Gastroesophageal sphincter (tissue), 4 donors: ENCODE measurements around the gene SLC2A2. TPM values are rescaled to one million over a fixed set of nuclear protein-coding genes. Genes with fewer than 3 reads are reported as not detected.

Experiments
- ATAC-seq: fragments of 150-250 bp; one replicate; pipeline ENCODE4 v1.9.1; 2016; ENCODE audit warnings: mild to moderate bottlenecking, moderate library complexity
- H3K27ac ChIP-seq, 4 donors: fragments of 200-600 bp; sonication (generic) in 3 of 4; 1 replicate in 3 of 4; 2 replicates in 1 of 4; pipeline ENCODE4 v1.5.1; 2016 to 2019
- H3K27me3 ChIP-seq: fragments of 200-600 bp; sonication (generic); one replicate; pipeline ENCODE4 v1.5.1; 2019
- H3K36me3 ChIP-seq, 2 donors: fragments of 200-600 bp; sonication (generic); one replicate each; pipeline ENCODE4 v1.5.1; 2019; ENCODE audit warnings: control low read depth in 1 of 2
- H3K4me1 ChIP-seq, 3 donors: fragments of 200-600 bp; sonication (generic); 1 replicate in 2 of 3; 2 replicates in 1 of 3; pipeline ENCODE4 v1.5.1; 2016 to 2019; ENCODE audit warnings: control low read depth in 2 of 3
- H3K4me3 ChIP-seq, 2 donors: fragments of 200-600 bp; sonication (generic); one replicate each; pipeline ENCODE4 v1.5.1; 2019; ENCODE audit warnings: mild to moderate bottlenecking in 1 of 2, moderate library complexity in 1 of 2
- H3K9me3 ChIP-seq, 3 donors: fragments of 200-600 bp; sonication (generic); one replicate each; pipeline ENCODE4 v1.5.1; 2017 to 2019; ENCODE audit warnings: control low read depth in 2 of 3
- CTCF ChIP-seq, 4 experiments: fragments of 200-600 bp in 2 of 4; fragments of 450-650 bp in 2 of 4; sonication (generic) in 1 of 4; IDR thresholded peaks; one replicate each; pipeline ENCODE4 v1.5.1; 2017 to 2019; ENCODE audit warnings: antibody characterized with exemption in 4 of 4, mild to moderate bottlenecking in 2 of 4, moderate library complexity in 2 of 4
- EP300 ChIP-seq: sonication (generic); formaldehyde crosslinking; IDR thresholded peaks from one replicate; pipeline ENCODE4 v1.6.1; 2017; ENCODE audit warnings: antibody characterized with exemption, mild to moderate bottlenecking
- POLR2A ChIP-seq, 2 donors: fragments of 450-650 bp; IDR thresholded peaks; one replicate each; pipeline ENCODE4 v1.6.1; 2017; ENCODE audit warnings: antibody characterized with exemption in 2 of 2, mild to moderate bottlenecking in 2 of 2, moderate library complexity in 1 of 2
- POLR2AphosphoS5 ChIP-seq: sonication (generic); formaldehyde crosslinking; IDR thresholded peaks from one replicate; pipeline ENCODE4 v1.6.1; 2017; ENCODE audit warnings: antibody characterized with exemption
- WGBS, 2 donors: methylation state at CpG; one replicate each; pipeline ENCODE4 v1.1.5; 2018; ENCODE audit warnings: low coverage in 1 of 2; 5-methylcytosine and 5-hydroxymethylcytosine counted together
- total RNA-seq, 4 donors: library from RNA; depleted of rRNA; stranded (reverse); fragments of >200 nt; gene quantifications; one replicate each; pipeline ENCODE4 v1.1.0, GENCODE V29; 2016

SLC2A2 gene
- total RNA-seq, 4 donors from 2014 or later = not detected

- ATAC-seq = no peak
- WGBS, 2 donors = 25 to 60% methylated on average over 5 to 6 of the region's 6 CpGs
- Histone ChIP-seq H3K36me3 (no peaks in the 10 kb centered on the region), H3K27me3 (no peaks in the 10 kb centered on the region), H3K27ac (no peak overlapping the region), H3K4me3 (no peak overlapping the region), H3K9me3 (no peaks in the 10 kb centered on the region), H3K4me1 (no peaks in the 10 kb centered on the region)
- no peak for TF ChIP-seq EP300
- TF ChIP-seq CTCF (IDR thresholded peaks at IDR 0.05) = no peak
- no peak for TF ChIP-seq POLR2A (IDR thresholded peaks at IDR 0.05)
- TF ChIP-seq POLR2AphosphoS5 = no peak
These were observed 8.2 kb downstream of the SLC2A2 start for GRCh38 chr3:171018156-171018935.

GRCh38 chr3:171013822-171014748 is 12.4 kb downstream of the SLC2A2 start:
- Histone ChIP-seq H3K9me3 (no peaks in the 10 kb centered on the region), H3K36me3 (no peaks in the 10 kb centered on the region), H3K4me3 (no peak overlapping the region), H3K4me1 (no peaks in the 10 kb centered on the region), H3K27me3 (no peaks in the 10 kb centered on the region), H3K27ac (no peak overlapping the region)
- ATAC-seq = no peak
- 77 to 97% methylated on average over 5 of the region's 5 CpGs for WGBS, 2 donors
- no peak for TF ChIP-seq CTCF (IDR thresholded peaks at IDR 0.05)
- TF ChIP-seq POLR2A (IDR thresholded peaks at IDR 0.05) = no peak
- no peak for TF ChIP-seq EP300
- no peak for TF ChIP-seq POLR2AphosphoS5

- no peaks in the 10 kb centered on the region for H3K4me1 ChIP-seq
- no peak for TF ChIP-seq CTCF (IDR thresholded peaks at IDR 0.05)
- no peak for TF ChIP-seq POLR2A (IDR thresholded peaks at IDR 0.05)
- TF ChIP-seq EP300 = no peak
- TF ChIP-seq POLR2AphosphoS5 = no peak
- no peaks in the 10 kb centered on the region for H3K27me3 ChIP-seq
- no peak overlapping the region for H3K27ac ChIP-seq
- no peaks in the 10 kb centered on the region for H3K36me3 ChIP-seq
- 90 to 94% methylated on average over 4 of the region's 4 CpGs for whole genome bisulfite sequencing, 2 donors
- H3K4me3 ChIP-seq = no peak overlapping the region
- H3K9me3 ChIP-seq = no peaks in the 10 kb centered on the region
- no peak for ATAC-seq
These were observed 14.6 kb downstream of the SLC2A2 start for GRCh38 chr3:171011873-171012336.

- Histone ChIP-seq H3K36me3 (no peaks in the 10 kb centered on the region), H3K4me3 (no peak overlapping the region), H3K9me3 (no peaks in the 10 kb centered on the region), H3K27me3 (no peaks in the 10 kb centered on the region), H3K4me1 (no peaks in the 10 kb centered on the region), H3K27ac (no peak overlapping the region)
- ATAC-seq = no peak
- no peak for TF ChIP-seq POLR2A (IDR thresholded peaks at IDR 0.05)
- no peak for TF ChIP-seq EP300
- no peak for TF ChIP-seq CTCF (IDR thresholded peaks at IDR 0.05)
- TF ChIP-seq POLR2AphosphoS5 = no peak
- 62 to 75% methylated on average over 1 to 2 of the region's 2 CpGs for WGBS, 2 donors
These were observed 15.2 kb downstream of the SLC2A2 start for GRCh38 chr3:171011109-171011872.
